ENCODE measurements around the gene STARD3.
"Not testable (repeated sequence)": the region's sequence is repeated elsewhere in the genome, so short reads cannot be mapped to it uniquely, and the experiment has no call there.

The STARD3 gene

DNA sequence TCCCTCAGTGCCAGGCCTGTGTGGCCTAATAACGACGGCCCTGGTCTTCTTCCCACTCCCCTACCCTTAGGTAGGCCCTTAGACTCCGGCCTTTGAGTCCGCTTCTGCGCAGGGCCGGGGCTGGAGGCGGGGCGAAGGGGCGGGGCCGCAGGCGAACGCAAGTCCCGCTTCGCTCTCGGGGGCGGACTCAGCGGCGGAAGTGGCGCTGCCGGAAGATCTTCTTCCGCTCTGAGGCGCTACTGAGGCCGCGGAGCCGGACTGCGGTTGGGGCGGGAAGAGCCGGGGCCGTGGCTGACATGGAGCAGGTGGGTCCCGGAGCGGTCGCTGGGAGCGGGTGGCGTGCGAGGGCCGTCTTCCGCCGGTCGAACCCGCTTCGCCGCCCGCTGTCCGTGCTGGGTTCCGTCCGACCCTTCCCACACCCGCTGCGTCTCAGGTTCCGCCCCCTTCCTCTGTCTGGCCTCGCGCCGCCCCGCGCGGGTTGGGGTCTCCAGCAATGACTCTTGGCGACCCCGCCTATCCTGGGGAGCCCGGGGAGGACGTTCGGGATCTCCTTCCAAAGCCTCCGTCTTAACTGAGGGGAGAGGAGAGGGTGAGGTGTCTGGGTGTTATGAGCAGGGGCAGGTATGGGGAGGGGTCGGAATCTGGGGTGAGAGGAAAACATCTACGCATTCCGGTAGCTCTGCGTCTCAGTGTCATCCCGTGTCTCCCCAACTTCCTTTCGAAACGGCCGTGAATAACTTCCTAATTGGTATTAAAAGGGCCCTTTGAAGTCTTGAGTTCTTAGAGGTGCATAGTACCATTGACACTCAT lies at the start of gene STARD3:
Gene STARD3 (plus strand): TSS at position 218 of the 810 bp plus-strand sequence. CDS start 16,388 bp downstream, outside the sequence.
- DNase-seq = no peak

DNA sequence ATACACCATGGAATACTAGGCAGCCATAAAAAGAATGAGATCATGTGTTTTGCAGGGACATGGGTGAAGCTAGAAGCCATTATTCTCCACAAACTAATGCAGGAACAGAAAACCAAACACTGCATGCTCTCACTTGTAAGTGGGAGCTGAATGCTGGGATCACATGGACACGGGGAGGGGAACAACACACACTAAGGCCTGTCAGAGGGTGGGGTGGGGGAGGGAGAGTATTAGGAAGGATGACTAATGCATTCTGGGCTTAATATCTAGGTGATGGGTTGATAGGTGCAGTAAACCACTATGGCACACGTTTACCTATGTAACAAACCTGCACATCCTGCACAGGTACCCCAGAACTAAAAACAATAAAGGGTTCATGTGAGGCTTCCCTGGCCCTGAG lies 46.8 kb upstream of the STARD3 start:
- DNase-seq = not testable (repeated sequence)

DNA sequence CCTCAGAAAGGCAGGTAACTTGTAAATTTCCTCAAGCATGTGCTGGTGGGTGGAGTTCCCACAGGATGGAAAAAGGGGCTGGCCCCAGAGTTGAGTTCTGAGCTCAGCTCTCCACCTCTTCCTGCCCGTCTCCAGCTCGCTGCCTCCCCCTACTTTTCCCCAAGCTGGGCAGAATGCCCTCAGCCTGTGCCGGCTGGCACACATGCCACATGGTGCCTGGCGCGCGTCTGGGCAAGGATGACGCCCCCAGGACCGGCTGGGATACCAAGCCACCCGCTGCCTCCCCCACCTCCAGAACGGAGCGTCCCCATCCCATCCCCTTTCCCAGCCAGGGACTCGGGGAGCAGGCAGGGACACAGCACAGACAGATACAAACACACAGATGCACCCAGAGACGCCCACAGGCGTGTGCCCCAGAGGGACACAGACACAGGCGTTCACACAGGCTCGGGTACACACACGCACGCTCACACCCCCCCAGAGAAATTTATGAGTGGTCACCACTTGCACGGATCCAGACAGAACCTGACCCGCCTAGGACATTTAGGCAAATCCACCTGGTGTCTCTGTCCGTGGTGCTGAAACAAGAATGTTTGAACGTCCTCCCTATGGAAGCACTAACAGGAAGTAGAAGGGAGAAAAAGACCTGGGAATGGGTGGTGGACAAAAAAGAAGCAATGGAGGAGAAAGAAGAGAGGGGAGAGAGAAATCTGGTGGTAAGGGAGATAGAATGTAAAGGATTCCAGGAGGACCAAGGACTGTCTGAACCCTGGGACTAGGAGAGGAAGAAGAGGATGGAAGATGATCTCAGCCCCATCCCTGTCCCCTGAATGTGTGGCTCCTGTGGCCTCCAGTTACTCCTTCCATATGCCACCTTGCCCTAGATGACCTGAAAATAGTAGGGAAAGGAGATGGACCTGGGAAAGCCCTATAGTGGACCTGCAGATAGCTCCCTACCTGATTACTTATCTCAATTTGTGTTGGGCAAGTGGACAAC lies 44.7 kb upstream of the STARD3 start:
- no peak for DNase-seq

DNA sequence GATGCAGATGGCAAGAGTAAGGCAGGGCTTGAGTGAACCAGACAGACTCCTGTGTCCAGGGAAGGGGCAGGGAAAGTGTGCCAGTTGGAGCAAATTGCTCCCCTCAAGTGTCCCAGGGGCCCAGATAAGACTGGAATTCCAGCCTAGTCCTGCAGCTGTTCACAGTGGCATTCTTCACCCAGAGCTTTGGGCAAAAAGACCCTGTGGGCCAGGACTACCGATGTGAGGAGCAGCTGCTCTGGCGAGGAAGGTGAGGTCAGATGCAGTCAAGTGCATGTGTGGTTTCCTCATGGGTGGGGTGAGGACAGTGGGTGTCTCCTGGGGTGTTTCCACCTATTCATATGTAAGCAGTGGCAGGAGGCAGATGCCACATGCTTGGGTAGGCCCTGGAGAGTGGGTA lies 43.6 kb upstream of the STARD3 start:
- DNase-seq = no peak

DNA sequence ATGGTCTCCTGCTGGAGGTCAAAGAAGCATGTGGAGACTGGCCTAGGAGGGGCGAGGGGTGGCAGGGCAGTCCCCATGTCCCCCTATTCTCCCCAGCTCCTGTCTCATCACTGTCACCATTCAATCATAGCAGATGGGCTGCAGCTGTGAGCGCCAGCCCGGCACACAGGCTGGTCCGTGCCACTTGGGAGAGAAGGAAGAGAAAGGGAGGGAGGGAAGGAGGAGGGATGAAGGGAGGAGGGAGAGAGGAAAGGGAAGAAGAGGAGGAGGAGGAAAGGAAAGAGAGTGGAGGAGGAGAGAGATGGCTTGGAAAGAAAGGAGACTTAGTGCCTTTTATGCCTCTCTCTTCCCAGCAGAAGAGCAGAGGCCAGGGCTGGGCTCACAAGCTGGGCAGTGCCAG lies 41.6 kb upstream of the STARD3 start:
- DNase-seq = no peak

DNA sequence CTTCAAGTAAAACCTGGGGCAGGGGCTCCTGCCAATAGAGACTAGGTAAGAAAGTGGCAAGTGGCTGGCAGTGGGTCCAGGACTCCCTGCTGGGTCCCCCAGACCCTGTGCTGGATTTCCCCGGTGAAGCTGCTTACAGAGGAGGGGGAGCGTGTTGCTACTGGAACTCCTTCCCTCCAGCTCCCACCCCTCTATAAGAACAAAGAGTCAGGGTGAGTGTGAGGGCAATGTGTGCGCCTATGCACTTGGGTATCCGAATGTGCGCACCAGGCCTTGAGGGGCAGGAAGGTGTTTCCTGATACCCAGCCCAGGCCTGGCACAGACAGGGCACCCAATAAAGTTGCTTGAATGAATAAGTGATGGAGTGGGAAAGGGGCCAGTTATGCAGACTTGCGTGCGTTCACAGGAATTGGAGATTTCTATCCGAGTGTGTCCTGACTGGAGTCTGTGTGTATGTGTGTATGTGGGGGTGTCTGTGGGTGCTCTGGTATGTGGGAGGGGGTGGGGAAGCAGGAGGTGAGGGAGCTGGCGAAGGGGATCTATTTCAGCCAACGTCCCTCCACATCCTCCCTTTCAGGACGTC lies 40.9 kb upstream of the STARD3 start:
- no peak for DNase-seq

DNA sequence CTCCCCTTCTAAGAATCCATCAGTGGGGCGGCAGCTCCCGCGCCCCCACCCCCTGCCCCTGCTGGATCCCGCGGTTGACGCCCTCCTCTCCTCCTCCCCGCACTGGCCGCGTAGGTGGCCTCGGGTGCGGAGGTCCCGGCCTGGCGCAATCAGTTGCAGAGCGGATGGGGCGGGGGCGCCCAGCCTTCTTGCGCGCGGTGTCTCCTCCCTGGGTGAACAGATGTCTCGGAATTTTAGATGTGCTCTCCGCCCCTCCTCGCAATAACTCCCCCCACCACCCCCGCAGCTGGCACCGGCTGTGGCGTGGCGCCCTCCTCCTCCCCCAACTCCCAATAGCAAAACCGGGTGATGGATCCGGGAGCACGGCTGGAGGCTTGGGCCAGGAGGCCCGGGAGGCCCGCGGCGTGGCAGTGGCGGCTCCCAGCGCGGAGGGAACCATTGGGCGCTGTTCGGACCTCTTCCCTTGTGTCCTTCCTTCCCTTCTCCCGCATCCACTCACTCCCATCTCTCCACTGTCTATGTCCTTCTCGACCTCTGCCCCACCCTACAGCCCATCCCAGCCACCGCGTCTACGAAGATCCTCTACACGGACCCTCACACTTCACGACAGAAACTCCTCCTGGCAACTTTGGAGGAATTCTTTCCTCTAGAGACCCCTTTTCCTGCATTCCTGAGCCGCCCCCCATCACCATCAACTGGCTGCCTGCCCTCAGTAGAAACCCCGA lies 40.2 kb upstream of the STARD3 start:
- DNase-seq = no peak

DNA sequence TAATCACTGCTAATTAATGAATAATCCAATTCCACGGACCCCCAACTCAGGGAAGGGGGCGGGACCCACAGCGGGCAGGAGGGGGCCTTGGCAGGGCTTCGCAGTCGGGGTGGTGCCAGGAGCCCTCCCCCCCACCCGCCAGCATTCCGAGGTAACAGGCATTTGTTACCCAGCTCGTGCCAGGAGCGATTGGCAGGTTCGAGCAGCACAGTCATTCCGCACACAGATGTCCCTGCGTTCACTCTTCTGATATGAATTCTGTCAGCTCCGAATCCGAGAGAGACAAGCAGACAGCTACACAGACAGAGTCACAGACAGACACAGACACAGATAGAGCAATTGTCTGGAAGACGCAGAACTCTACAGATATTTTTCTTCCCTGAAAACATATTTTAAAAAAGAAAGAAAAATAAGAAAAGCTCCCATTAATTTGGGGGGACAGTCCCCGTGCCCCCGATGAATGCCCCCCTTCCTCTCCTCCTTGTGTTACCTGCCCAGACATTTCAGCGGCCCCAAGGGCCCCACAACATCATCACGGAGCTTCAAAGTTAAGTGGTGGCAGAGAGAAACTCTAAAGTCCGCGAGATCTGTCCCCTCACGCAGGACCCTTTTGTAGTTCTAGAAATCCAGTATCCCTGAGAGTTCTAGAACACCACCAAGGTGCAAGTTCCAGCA lies 39.4 kb upstream of the STARD3 start:
- no peak for DNase-seq

DNA sequence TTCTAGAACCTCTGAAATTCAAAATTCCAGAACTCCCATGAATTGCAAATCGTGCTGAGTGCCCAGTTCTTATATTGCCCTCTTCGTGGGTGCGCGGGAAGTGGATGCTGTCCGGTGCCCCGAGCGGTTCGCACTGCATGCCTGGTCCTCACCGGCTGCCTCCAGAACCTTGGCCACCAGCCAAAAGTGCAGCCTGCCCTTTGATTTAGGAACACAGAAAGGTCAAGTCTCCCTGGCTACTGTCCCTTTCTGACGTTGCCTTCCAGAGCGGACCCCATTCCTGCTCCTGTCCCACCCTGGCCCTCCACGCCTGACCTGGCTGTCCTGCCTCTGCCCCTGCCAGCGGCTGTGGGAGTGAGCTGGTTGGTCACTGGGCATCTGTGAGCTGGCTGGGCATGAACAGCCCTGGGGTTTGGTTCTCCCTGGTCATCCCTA lies 38.9 kb upstream of the STARD3 start:
- no peak for DNase-seq

DNA sequence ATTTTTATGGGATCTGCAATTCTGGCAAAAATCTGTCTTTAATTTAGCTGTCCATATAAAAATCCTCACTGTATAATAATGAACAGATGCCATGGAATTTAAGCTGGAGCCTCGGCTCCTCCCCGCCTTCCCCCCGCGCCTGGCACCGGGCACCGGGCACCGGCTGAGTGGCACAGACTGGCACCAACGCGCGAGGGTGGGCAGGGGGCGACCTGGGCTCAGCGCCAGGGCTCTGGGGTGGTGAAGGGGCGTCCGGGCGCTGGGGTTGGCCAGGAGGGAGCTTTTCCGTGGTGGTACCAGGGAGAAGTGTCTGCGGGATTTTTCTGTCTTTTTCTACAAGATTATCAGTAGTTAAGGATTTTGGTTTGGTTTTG lies 38.3 kb upstream of the STARD3 start:
- no peak for DNase-seq

DNA sequence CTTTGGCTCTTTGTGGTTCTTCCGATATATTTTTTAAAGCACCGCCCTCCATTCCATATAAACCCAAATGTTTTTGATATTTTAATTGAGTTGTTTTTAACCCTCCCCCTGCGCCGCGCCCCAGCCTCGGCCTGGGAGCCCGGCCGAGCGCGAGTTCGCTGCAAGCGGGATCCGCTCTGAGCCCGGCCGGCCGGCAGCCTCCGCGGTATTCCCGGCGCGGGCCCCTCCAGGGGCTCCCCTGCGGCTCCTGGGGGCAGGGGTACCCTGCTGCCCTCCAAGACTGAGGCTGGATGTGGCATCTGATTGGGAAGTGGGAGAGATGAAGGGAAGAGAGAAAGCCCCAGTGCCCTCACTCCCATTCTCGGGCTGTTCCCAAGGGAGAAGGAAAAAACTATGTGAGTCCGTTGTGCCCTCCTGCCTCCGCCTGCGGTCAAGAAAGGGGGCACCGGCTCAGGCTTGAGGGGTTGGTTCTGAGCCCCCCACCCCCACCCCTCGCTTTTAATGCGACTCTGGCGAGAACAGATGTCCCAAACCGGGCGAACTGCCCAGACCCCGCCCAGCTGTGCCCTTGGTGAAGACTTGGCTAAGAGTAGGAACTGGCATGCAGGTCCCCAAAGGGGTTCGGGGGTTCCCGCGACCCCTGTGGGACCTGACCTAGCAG lies 37.8 kb upstream of the STARD3 start:
- DNase-seq = no peak

DNA sequence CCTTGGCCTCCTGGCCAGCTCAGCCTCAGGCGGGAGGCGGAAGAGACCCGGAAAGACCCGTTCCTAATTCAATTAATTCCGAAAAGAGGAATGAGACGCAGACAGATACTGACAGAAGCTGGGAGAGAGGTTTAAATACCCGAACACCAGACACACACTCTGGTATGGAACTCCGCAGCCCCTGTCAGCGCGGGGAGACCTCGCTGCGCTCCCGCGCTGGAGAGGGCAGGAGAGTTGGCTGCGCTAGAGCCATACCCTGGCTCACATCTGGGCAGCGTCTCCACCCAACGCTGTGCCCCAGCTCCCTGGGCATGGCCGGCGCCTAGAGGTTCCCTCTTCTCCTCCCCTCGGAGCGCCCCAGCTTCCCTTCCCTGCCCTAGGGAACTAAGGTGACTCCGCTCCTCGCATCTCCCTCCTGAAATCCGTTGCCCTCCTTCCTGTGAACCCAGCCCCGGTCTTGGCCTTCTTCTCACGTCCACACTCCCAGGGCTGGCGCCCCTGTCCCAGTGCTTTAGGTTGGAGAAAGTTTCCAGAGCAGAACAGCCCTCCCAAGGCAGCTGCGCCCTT lies 37.2 kb upstream of the STARD3 start:
- DNase-seq = no peak

DNA sequence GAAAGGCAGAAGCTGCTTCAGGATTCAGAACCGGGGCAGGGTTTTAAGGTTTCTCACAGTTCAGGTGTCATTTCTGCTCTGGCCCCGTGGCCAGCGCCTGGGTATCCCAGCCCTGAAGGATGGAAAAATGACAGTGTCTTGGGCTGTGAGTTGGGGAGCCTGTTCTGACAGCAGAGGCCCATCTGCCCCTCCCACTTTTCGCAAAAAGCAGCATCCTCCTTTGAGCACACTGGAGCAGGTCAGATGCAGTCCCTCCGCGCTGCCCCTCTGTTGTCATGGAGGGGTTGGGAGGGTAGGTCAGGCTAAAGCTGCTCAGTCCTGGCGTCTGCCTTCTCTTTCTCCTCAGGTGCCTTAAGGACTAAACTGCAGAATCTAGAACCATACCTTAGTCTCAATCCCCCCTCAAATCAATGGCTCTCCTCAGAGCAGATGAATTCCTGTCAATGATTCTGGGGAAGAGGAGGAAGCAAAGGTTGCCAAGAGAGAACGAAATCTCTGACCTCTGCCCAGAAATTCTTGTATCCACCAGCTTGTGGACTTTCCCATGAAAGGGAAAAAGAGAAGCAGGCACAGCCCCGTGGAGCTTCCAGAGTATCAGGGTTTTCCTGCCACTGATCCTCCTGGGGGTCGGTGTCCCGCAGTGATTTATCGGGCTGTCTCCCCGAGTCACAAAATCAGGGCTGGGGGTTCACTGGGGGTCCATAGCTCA lies 36.5 kb upstream of the STARD3 start:
- no peak for DNase-seq

DNA sequence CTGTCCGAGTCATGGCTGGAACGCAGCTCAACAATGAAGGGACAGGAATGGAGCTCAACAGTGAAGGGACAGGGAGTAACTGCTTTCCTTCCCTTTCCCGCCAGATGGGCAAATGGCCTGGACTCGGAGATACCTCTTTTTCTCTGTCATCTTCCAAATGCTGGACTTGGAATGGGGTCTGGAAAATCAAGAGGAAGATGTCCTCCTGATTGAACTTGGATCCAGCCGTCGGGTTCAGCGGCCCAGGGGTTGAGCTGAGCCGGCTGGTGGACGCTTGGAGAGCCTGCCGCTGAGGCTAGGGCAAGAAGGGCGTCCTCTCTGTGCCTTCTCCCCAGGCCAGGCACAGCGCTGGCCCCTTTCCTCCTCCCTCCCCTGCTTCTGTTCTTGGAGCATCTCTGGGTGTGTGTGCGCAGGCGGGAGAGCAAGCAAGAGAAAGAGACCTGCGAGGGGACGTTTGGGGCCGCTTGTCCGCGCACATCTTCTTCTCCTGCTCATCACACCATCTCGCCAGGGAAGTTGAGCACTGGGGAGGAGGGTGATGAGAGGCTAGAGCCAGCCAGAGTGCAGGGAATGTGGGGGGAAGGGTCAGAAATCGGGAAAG lies 35.8 kb upstream of the STARD3 start:
- no peak for DNase-seq

DNA sequence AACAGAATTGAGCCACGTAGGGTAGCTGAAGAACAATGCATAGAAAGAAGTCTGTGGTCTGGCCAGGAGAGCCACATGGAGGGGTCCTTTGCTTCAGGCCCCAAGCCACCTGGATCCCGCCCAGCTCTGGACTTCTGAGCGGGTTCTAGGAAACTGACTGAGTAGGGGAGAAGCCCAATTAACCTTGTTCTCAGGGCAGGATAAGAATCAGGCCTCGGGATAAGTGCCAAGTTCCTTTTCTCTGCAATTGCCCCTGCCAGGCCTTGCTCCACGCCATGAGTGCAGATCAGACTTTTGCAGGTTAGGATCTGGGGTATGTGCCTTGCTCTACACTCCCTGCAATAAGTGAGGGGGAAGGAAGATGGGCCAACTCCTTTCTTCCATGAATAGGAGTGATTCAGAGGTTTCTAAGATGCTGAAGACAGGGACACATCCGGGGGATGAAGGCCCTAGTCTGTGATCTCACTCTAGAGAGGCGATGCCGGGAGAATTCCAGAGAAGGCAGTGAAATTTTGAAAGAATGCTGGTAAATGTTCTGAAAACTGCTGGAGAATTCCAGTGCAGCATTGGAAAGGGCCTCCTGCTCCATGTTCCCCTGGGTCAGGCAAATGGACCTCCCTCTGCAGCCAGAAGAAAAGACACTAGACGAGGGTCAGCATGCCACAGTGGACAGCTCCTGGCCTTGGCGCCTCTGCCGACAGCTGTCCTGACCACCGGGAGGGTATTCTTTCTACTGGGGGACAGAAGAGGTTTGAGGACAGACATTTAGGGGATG lies 35.0 kb upstream of the STARD3 start:
- DNase-seq = no peak

DNA sequence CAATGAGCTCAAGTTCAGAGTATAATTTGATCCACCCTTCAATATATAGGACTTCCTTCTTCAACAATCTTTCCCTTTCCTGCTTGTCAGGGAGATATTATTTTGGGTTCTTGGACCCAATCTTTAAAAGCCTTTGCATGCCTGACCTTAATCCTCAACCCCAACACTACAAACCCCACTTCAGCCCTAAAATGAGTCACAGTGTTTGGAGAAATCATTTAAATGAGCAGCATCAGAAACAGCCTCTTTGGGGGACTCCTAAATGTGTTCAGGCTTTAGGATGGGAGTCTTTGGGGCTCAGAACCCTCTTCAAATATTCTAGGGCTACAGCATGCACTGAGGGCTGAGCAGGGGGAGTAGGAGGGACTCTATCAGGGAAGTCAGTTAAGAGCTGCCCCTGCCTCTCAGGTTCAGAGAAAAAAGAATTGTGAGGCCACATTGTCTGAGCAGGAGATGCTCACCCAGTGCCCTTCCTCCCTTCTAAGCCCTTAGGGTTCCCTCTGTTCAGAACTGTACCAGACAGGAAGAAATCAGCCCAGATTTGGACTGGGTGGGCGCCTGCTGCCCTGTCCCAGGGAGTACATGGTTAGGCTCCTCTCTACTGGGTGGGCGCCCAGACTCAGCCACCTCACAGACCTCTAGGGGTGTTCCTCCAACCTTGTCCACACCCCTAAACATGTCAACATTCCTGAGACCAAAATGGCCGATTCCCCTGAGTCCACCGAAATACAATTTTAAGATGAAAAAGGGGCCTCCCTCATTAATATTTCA lies 34.2 kb upstream of the STARD3 start:
- DNase-seq = no peak

DNA sequence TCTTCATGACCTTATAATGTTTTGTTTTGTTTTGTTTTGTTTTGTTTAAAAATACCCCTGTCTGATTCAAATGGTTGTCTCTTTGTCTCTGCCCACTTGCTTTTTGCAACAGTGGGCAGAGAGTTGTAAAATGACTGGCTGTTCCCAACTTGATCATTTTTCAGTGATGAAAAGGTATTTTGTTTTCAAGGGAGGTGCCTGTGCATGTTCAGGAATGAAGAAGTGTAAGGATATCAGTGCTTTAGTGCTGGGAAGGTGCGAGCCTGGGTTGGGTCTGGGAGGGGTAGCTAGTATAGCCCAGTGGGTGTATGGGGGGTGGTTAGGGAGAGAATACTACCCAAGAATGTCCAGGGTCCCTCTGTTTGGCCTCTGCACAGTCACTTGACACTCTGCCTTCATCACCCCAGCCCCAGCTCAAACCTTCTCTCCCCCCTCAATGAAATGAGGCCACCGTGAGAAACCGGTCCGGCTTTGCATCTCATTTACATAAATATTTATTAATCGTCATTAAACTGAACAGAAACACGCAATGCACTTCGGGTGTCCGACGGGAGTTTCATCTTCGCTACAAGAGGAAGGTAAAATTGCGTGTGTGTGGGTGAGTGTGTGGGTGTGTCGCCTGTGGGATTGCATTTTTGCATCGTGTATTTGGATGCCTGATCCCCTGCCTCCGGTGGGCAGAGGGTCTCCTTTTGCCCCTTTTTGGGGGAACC lies 33.5 kb upstream of the STARD3 start:
- no peak for DNase-seq

Data from SIG-M5 (cell line).